Stimulated activated CD4-positive, alpha-beta T cell treated with anti-CD3 and anti-CD28 coated beads, Interleukin-4, amount 100 ng/mL, for 24 hours (primary cell): Measurements from ENCODE around the gene MCF2L.

Experiments
- DNase-seq: peaks from one replicate; pipeline ENCODE4 v3.0.0-alpha.2; 2020

MCF2L gene

GRCh38 chr13:112983042-112983305 is 14.0 kb downstream of the MCF2L start:
- DNase-seq = no peak

- DNase-seq = no peak
Measured at GRCh38 chr13:112983428-112984196, 14.6 kb downstream of the MCF2L start.

- no peak for DNase-seq
Measured at GRCh38 chr13:112984501-112984900, 15.5 kb downstream of the MCF2L start.

- no peak for DNase-seq
Measured at GRCh38 chr13:112984954-112985802, 16.2 kb downstream of the MCF2L start.

GRCh38 chr13:112985803-112986408 is 16.9 kb downstream of the MCF2L start:
- no peak for DNase-seq

GRCh38 chr13:112986470-112986869 is 17.5 kb downstream of the MCF2L start:
- no peak for DNase-seq

- no peak for DNase-seq
Measured at GRCh38 chr13:112986946-112987681, 18.1 kb downstream of the MCF2L start.

- DNase-seq = no peak
Measured at GRCh38 chr13:112987682-112988024, 18.6 kb downstream of the MCF2L start.

GRCh38 chr13:112990783-112991182 is 21.8 kb downstream of the MCF2L start:
- DNase-seq = no peak

- DNase-seq = no peak
Measured at GRCh38 chr13:112991609-112992008, 22.6 kb downstream of the MCF2L start.

- no peak for DNase-seq
Measured at GRCh38 chr13:112992931-112993680, 24.1 kb downstream of the MCF2L start.

GRCh38 chr13:112994084-112994780 is 25.2 kb downstream of the MCF2L start:
- no peak for DNase-seq

- no peak for DNase-seq
Measured at GRCh38 chr13:112994781-112995355, 25.9 kb downstream of the MCF2L start.

- no peak for DNase-seq
Measured at GRCh38 chr13:112995395-112996191, 26.6 kb downstream of the MCF2L start.

- no peak for DNase-seq
Measured at GRCh38 chr13:112996671-112997091, 27.7 kb downstream of the MCF2L start.

GRCh38 chr13:112997188-112998130 is 28.4 kb downstream of the MCF2L start:
- no peak for DNase-seq

GRCh38 chr13:112998521-112999280 is 29.7 kb downstream of the MCF2L start:
- no peak for DNase-seq

- DNase-seq = no peak
Measured at GRCh38 chr13:112999414-113000177, 30.6 kb downstream of the MCF2L start.
